Osteocyte (in vitro differentiated cells): Measurements from ENCODE around the gene CIT. TPM values are rescaled to one million over a fixed set of nuclear protein-coding genes. Genes with fewer than 3 reads are reported as not detected.

Experiments
- DNase-seq: peaks from one replicate; pipeline ENCODE4 v3.0.0; 2021; ENCODE audit warnings: mixed read lengths; ENCODE audit not compliant: unreplicated experiment; ENCODE audit errors: extremely low spot score
- H3K27ac Mint-ChIP-seq: one replicate; pipeline ENCODE4 v1.8.0; 2021; ENCODE audit warnings: mild to moderate bottlenecking, mixed read lengths; ENCODE audit not compliant: unreplicated experiment
- H3K27me3 Mint-ChIP-seq: one replicate; pipeline ENCODE4 v1.8.0; 2021; ENCODE audit warnings: mixed read lengths; ENCODE audit not compliant: unreplicated experiment
- H3K36me3 Mint-ChIP-seq: one replicate; pipeline ENCODE4 v1.8.0; 2021; ENCODE audit warnings: mixed read lengths; ENCODE audit not compliant: unreplicated experiment
- H3K4me1 Mint-ChIP-seq: one replicate; pipeline ENCODE4 v1.8.0; 2021; ENCODE audit warnings: mixed read lengths; ENCODE audit not compliant: unreplicated experiment
- H3K4me3 Mint-ChIP-seq: one replicate; pipeline ENCODE4 v1.8.0; 2021; ENCODE audit warnings: mild to moderate bottlenecking, moderate library complexity, mixed read lengths; ENCODE audit not compliant: unreplicated experiment
- H3K9me3 Mint-ChIP-seq: one replicate; pipeline ENCODE4 v1.8.0; 2021; ENCODE audit warnings: mixed read lengths; ENCODE audit not compliant: unreplicated experiment
- CTCF ChIP-seq: fragments of 200-600 bp; sonication (generic); IDR thresholded peaks from 2 replicates; pipeline ENCODE4 v1.5.0; 2021; ENCODE audit warnings: antibody characterized with exemption, mild to moderate bottlenecking, moderate library complexity
- total RNA-seq: library from RNA; stranded (reverse); gene quantifications from 2 replicates; pipeline ENCODE4 v1.2.1, GENCODE V29; 2021

CIT gene
- total RNA-seq, 1 donor from 2014 or later = 10.2 TPM

DNA sequence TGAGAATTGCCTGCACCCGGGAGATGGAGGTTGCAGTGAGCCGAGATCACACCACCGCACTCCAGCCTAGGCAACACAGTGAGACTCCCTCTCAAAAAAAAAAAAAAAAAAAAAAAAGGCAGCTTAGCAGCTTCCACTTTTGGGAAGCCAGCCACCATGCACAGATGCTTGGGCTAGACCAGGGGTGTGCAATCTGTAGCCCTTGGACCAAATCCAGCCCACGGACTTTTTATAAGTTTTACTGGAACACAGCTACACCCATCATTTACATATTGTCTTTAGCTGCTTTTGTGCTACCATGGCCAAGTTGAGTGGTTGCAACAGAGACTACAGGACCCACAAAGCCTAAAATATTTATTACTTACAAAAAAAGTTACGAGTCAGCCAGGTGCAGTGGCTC is 6.7 kb downstream of the CIT start:
- Mint-ChIP-seq H3K27me3 (no peaks in the 10 kb centered on the region), H3K36me3 (no peaks in the 10 kb centered on the region), H3K4me3 (no peak overlapping the region), H3K9me3 (no peaks in the 10 kb centered on the region), H3K4me1 (peaks cover 7% of the 10 kb centered on the region), H3K27ac (no peak overlapping the region)
- no peak for DNase-seq
- TF ChIP-seq CTCF = no peak

- Mint-ChIP-seq H3K4me3 (no peak overlapping the region), H3K4me1 (peaks cover 7% of the 10 kb centered on the region), H3K27ac (peak overlapping the region; percentile 51)
These were observed 7.4 kb downstream of the CIT start for GRCh38 chr12:119869720-119870119.

GRCh38 chr12:119868992-119869391 is 8.1 kb downstream of the CIT start:
- H3K4me1 Mint-ChIP-seq = peaks cover 7% of the 10 kb centered on the region
- DNase-seq = no peak
- H3K9me3 Mint-ChIP-seq = no peaks in the 10 kb centered on the region
- no peak overlapping the region for H3K27ac Mint-ChIP-seq
- no peak overlapping the region for H3K4me3 Mint-ChIP-seq
- H3K36me3 Mint-ChIP-seq = peaks cover 5% of the 10 kb centered on the region
- H3K27me3 Mint-ChIP-seq = no peaks in the 10 kb centered on the region
- no peak for TF ChIP-seq CTCF

More at GRCh38 chr12:119869720-119870119, 7.4 kb downstream of the CIT start:
- no peak for DNase-seq
- Mint-ChIP-seq H3K9me3 (no peaks in the 10 kb centered on the region), H3K36me3 (peaks cover 4% of the 10 kb centered on the region), H3K27me3 (no peaks in the 10 kb centered on the region)
- TF ChIP-seq CTCF = no peak

DNA sequence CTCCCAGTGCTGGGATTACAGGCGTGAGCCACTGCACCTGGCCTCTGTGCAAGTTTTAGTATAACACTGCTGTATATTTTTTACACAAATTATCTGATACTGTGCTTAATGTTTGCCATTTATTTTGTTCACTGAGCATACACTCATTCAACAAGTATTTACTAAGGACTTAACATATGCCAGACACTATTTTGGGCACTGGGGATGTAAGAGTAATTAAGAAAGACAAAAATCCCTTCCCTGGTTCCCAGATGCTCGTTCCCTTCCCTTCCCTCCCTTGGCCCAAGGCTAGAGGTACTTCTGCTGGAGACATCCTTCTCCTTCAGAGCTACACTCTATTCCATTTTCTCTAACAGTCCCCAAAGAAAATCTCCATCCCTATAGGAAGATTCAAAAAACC is 12.5 kb downstream of the CIT start:
- H3K27me3 Mint-ChIP-seq = no peaks in the 10 kb centered on the region
- no peak for DNase-seq
- no peaks in the 10 kb centered on the region for H3K9me3 Mint-ChIP-seq
- no peak for TF ChIP-seq CTCF
- no peak overlapping the region for H3K4me3 Mint-ChIP-seq
- H3K36me3 Mint-ChIP-seq = peaks cover 8% of the 10 kb centered on the region
- peaks cover 3% of the 10 kb centered on the region for H3K4me1 Mint-ChIP-seq
- no peak overlapping the region for H3K27ac Mint-ChIP-seq

DNA sequence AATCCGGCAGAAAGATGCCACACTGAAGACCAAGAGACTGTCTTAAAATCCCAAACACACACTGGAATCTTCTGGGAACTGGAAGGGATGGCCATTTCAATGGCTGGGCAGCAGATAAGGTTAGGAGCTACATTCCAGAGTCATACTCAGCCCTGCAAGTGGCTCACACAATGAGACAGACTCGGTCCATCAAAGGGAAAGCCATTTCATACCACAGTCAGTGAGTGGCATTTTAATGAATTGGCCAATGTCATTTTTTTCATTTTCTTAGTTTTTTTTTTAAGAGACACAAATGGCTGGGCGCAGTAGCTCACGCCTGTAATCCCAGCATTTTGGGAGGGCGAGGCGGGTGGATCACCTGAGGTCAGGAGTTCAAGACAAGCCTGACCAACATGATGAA is 17.9 kb downstream of the CIT start:
- no peak for TF ChIP-seq CTCF
- H3K9me3 Mint-ChIP-seq = no peaks in the 10 kb centered on the region
- peaks cover 5% of the 10 kb centered on the region for H3K36me3 Mint-ChIP-seq

More for the DNA sequence above, 17.9 kb downstream of the CIT start:
- Mint-ChIP-seq H3K4me3 (no peak overlapping the region), H3K4me1 (no peaks in the 10 kb centered on the region), H3K27ac (no peak overlapping the region), H3K27me3 (no peaks in the 10 kb centered on the region)
- no peak for DNase-seq
